Vagina (tissue), 2 donors: ENCODE data around the gene NINJ1. TPM values are rescaled to one million over a fixed set of nuclear protein-coding genes. Genes with fewer than 3 reads are reported as not detected.

Experiments used
- DNase-seq, 2 donors: peaks; one replicate each; pipeline ENCODE4 v3.0.0-alpha.2; 2017; ENCODE audit errors: extremely low spot score in 2 of 2
- H3K27ac ChIP-seq: fragments of 200-600 bp; sonication (generic); one replicate; pipeline ENCODE4 v1.5.1; 2019
- H3K27me3 ChIP-seq: fragments of 200-600 bp; sonication (generic); one replicate; pipeline ENCODE4 v1.5.1; 2019
- H3K36me3 ChIP-seq, 2 donors: fragments of 200-600 bp; sonication (generic); one replicate each; pipeline ENCODE4 v1.5.1; 2017 to 2019
- H3K4me1 ChIP-seq: fragments of 200-600 bp; sonication (generic); one replicate; pipeline ENCODE4 v1.5.1; 2019
- H3K4me3 ChIP-seq, 2 donors: fragments of 200-600 bp; sonication (generic); 1 replicate in 1 of 2; 2 replicates in 1 of 2; pipeline ENCODE4 v1.5.1; 2016 to 2019
- H3K9me3 ChIP-seq: fragments of 200-600 bp; sonication (generic); one replicate; pipeline ENCODE4 v1.5.1; 2019
- CTCF ChIP-seq, 3 experiments: fragments of 450-650 bp in 2 of 3; fragments of 200-600 bp in 1 of 3; sonication (generic) in 1 of 3; IDR thresholded peaks; one replicate each; pipeline ENCODE4 v1.5.1; 2017 to 2019; ENCODE audit warnings: antibody characterized with exemption in 3 of 3, mild to moderate bottlenecking in 2 of 3, moderate library complexity in 2 of 3
- POLR2A ChIP-seq, 2 donors: fragments of 450-650 bp; IDR thresholded peaks; one replicate each; pipeline ENCODE4 v1.6.1; 2017; ENCODE audit warnings: antibody characterized with exemption in 2 of 2, mild to moderate bottlenecking in 2 of 2, moderate library complexity in 2 of 2
- POLR2AphosphoS5 ChIP-seq, 2 donors: sonication (generic); formaldehyde crosslinking; IDR thresholded peaks; one replicate each; pipeline ENCODE4 v1.9.0; 2017; ENCODE audit warnings: antibody characterized with exemption in 2 of 2, mild to moderate bottlenecking in 2 of 2, low read depth in 1 of 2; ENCODE audit not compliant: insufficient read depth in 1 of 2
- intact Hi-C: fragments of 100-400 bp; cut with DNase I; formaldehyde crosslinking; loops from one replicate; pipeline ENCODE4 v1.15.1; 2023
- total RNA-seq: library from RNA; depleted of rRNA; stranded (reverse); fragments of >200 nt; gene quantifications from one replicate; pipeline ENCODE4 v1.2.3, GENCODE V29; 2016

Gene NINJ1
- total RNA-seq, 1 donor from 2014 or later = 78.6 TPM

GRCh38 chr9:93114169-93114983 lies 19.7 kb downstream of the NINJ1 start:
- Histone ChIP-seq H3K27ac (no peak overlapping the region), H3K36me3 (peaks cover 0 to 25% of the 10 kb centered on the region in 2 donors), H3K27me3 (no peaks in the 10 kb centered on the region), H3K9me3 (no peaks in the 10 kb centered on the region), H3K4me1 (peaks cover 9% of the 10 kb centered on the region), H3K4me3 (no peak overlapping the region)
- intact Hi-C loops = no loop called here
- no peak for DNase-seq
- TF ChIP-seq POLR2A (IDR thresholded peaks at IDR 0.05) = no peak
- no peak for TF ChIP-seq POLR2AphosphoS5 (IDR thresholded peaks at IDR 0.05; ENCODE audit: insufficient read depth in 1 of 2, low read depth in 1 of 2)
- TF ChIP-seq CTCF (IDR thresholded peaks at IDR 0.05) = no peak

- no peak for DNase-seq
- Histone ChIP-seq H3K4me3 (no peak overlapping the region), H3K9me3 (no peaks in the 10 kb centered on the region), H3K27ac (no peak overlapping the region), H3K27me3 (no peaks in the 10 kb centered on the region), H3K36me3 (peaks cover 0 to 34% of the 10 kb centered on the region in 2 donors), H3K4me1 (peaks cover 8% of the 10 kb centered on the region)
- intact Hi-C loops = no loop called here
- no peak for TF ChIP-seq POLR2A (IDR thresholded peaks at IDR 0.05)
- TF ChIP-seq CTCF (IDR thresholded peaks at IDR 0.05) = no peak
- no peak for TF ChIP-seq POLR2AphosphoS5 (IDR thresholded peaks at IDR 0.05; ENCODE audit: insufficient read depth in 1 of 2, low read depth in 1 of 2)
Measured at GRCh38 chr9:93112864-93113389, 21.1 kb downstream of the NINJ1 start.

- TF ChIP-seq CTCF (IDR thresholded peaks at IDR 0.05) (no peak), POLR2AphosphoS5 (IDR thresholded peaks at IDR 0.05; ENCODE audit: insufficient read depth in 1 of 2, low read depth in 1 of 2) (no peak), POLR2A (IDR thresholded peaks at IDR 0.05) (no peak)
- Histone ChIP-seq H3K36me3 (peaks cover 0 to 34% of the 10 kb centered on the region in 2 donors), H3K27me3 (no peaks in the 10 kb centered on the region), H3K9me3 (no peaks in the 10 kb centered on the region), H3K27ac (no peak overlapping the region), H3K4me1 (peaks cover 8% of the 10 kb centered on the region), H3K4me3 (no peak overlapping the region)
- intact Hi-C loops = no loop called here
- no peak for DNase-seq
Measured at GRCh38 chr9:93112116-93112863, 21.8 kb downstream of the NINJ1 start.

- H3K9me3 ChIP-seq = no peaks in the 10 kb centered on the region
- intact Hi-C loops = no loop called here
- H3K27ac ChIP-seq = no peak overlapping the region
- H3K27me3 ChIP-seq = no peaks in the 10 kb centered on the region
- peaks cover 0 to 34% of the 10 kb centered on the region in 2 donors for H3K36me3 ChIP-seq
- no peak overlapping the region for H3K4me3 ChIP-seq
- TF ChIP-seq CTCF (IDR thresholded peaks at IDR 0.05) = no peak
- DNase-seq = no peak
- peaks cover 14% of the 10 kb centered on the region for H3K4me1 ChIP-seq
Measured at GRCh38 chr9:93111371-93112115, 22.5 kb downstream of the NINJ1 start.
